ENCODE results near the gene OR4D6.

OR4D6 gene

DNA sequence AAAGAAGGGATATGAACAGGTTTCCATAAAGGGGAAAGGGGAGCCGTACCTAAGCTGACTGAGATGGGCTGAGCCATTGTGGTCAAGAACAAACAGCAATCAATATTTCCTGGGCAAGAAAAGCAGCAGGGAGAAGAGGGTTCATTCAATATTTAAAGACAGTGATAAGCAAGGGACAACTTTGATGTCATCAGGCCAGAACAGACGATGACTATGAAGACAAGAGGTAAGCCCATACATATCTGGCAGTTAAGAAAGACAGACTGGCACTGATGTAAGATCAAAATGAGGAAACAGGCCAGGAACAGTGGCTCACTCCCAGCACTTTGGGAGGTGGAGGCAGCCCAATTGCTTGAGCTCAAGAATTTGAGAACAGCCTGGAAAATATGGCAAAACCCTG is 32.9 kb upstream of the OR4D6 start:
- no peak overlapping the region for H3K4me3 ChIP-seq (ENCODE audit: low read depth, low read length)
- DNase-seq = no peak
- no peaks in the 10 kb centered on the region for H3K27me3 ChIP-seq
- H3K4me1 ChIP-seq = no peaks in the 10 kb centered on the region
- H3K36me3 ChIP-seq = no peaks in the 10 kb centered on the region
- TF ChIP-seq, protein P1, sequence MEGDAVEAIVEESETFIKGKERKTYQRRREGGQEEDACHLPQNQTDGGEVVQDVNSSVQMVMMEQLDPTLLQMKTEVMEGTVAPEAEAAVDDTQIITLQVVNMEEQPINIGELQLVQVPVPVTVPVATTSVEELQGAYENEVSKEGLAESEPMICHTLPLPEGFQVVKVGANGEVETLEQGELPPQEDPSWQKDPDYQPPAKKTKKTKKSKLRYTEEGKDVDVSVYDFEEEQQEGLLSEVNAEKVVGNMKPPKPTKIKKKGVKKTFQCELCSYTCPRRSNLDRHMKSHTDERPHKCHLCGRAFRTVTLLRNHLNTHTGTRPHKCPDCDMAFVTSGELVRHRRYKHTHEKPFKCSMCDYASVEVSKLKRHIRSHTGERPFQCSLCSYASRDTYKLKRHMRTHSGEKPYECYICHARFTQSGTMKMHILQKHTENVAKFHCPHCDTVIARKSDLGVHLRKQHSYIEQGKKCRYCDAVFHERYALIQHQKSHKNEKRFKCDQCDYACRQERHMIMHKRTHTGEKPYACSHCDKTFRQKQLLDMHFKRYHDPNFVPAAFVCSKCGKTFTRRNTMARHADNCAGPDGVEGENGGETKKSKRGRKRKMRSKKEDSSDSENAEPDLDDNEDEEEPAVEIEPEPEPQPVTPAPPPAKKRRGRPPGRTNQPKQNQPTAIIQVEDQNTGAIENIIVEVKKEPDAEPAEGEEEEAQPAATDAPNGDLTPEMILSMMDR (IDR thresholded peaks at IDR 0.05; ENCODE audit: low read depth, low read length) = no peak
- H3K9me3 ChIP-seq = no peaks in the 10 kb centered on the region

DNA sequence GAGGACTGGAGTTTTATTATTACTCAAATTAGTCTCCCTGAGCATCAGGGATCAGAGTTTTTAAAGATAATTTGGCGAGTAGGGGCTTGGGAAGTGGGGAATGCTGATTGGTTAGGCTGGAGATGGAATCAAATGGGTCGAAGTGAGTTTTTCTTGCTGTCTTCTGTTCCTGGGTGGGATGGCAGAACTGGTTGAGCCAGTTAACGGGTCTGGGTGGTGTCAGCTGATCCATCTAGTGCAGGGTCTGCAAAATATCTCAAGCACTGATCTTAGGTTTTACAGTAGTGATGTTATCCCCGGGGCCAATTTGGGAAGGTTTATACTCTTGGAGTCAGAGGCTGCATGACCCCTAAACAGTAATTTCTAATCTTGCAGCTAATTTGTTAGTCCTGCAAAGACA is 31.6 kb upstream of the OR4D6 start:
- TF ChIP-seq, protein P1 (IDR thresholded peaks at IDR 0.05; ENCODE audit: low read depth, low read length) = no peak

DNA sequence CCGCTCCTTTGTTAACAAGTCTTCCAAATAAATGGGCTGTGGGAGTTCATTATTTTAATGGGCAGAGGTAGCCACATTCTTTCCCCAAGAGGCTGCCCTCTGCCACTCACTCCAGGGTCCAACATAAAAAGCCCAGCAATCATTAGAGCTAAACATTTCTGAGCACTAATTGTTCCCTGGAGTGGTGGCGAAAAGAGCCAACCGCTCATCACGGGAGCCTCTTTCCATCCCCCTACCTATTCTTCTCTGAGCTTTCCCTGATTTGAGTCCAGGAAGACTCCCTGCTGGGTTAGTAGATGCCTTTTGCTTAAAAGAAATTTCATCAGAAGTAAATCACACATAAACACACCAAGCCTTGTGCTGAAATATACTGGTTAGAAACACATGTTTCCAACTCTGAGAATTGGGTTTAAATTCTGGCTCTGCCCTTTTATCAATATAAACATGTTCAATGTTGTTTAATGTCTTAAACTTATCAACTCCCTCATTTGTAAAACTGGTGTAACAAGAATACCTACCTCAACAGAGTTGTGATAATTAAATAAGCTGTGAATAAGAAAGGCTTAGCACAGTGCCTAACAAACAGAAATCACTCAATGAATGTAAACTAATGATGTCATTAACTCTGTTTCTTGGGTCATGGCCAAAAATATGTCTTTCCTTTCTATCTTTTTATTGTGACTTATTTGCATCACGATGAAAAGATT is 30.2 kb upstream of the OR4D6 start, which contains the start of gene OR5A2:
OR5A2 (minus strand) TSS at position 53 of the 707 bp plus-strand sequence. CDS start 3,460 bp downstream, outside the sequence.
- no peaks in the 10 kb centered on the region for H3K4me1 ChIP-seq

More for the DNA sequence above, 31.6 kb upstream of the OR4D6 start:
- H3K36me3 ChIP-seq = no peaks in the 10 kb centered on the region
- H3K4me3 ChIP-seq (ENCODE audit: low read depth, low read length) = no peak overlapping the region
- H3K4me1 ChIP-seq = no peaks in the 10 kb centered on the region
- H3K9me3 ChIP-seq = no peaks in the 10 kb centered on the region
- DNase-seq = no peak
- H3K27me3 ChIP-seq = no peaks in the 10 kb centered on the region

DNA sequence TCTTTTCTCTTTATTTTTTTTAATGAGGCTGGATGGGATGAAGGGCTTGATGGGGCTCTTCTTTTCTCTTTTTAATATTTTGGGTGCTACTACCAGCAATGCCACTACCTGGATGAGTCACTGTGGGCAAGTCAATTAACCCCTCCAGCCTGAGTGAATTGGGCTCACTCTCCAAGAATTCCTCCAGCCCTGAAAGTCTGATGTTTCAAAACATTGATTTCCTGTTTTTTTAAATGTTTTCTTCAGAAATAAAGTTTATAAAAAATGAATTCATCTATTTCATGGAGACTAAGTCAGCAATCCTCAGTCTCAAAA is 29.7 kb upstream of the OR4D6 start:
- no peaks in the 10 kb centered on the region for H3K36me3 ChIP-seq
- no peak overlapping the region for H3K4me3 ChIP-seq (ENCODE audit: low read depth, low read length)
- no peaks in the 10 kb centered on the region for H3K27me3 ChIP-seq
- no peak for DNase-seq
- TF ChIP-seq, protein P1 (IDR thresholded peaks at IDR 0.05; ENCODE audit: low read depth, low read length) = no peak
- no peaks in the 10 kb centered on the region for H3K4me1 ChIP-seq
- H3K9me3 ChIP-seq = no peaks in the 10 kb centered on the region

More for the DNA sequence above, 30.2 kb upstream of the OR4D6 start, which contains the start of gene OR5A2:
- H3K27me3 ChIP-seq = no peaks in the 10 kb centered on the region
- no peak for DNase-seq
- H3K9me3 ChIP-seq = no peaks in the 10 kb centered on the region
- H3K4me3 ChIP-seq (ENCODE audit: low read depth, low read length) = no peak within 1 kb of the TSS
- no peaks in the 10 kb centered on the region for H3K36me3 ChIP-seq
- TF ChIP-seq, protein P1 (IDR thresholded peaks at IDR 0.05; ENCODE audit: low read depth, low read length) = no peak

DNA sequence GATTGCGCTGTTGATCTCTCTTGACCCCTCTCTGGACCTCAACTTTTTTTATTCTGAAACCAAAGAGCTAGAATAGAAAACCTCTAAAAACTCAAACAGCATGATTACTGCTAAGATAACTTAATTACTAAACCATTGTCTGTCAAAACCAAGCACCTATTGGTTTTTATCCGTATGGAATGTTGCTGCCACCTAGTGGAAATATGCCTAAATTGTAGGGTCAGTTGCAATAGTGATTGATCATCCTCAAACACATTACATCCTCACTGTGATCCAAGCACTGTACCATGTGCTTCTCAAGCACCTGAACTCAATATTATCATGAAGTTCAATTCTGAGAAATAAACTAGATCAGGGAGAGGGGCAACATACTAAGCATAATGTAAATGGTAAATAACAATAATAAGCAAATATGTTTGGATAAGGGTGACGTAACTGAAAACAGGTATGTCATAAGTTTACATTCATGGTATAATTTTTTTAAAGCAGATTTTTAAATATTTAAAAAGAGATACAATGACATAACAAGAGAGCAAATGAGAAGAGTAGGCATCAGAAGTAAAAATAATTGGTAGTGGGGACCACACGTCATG is 26.7 kb upstream of the OR4D6 start:
- Histone ChIP-seq H3K9me3 (no peaks in the 10 kb centered on the region), H3K4me3 (ENCODE audit: low read depth, low read length) (no peak overlapping the region), H3K27me3 (no peaks in the 10 kb centered on the region), H3K4me1 (no peaks in the 10 kb centered on the region), H3K36me3 (no peaks in the 10 kb centered on the region)
- TF ChIP-seq, protein P1 (IDR thresholded peaks at IDR 0.05; ENCODE audit: low read depth, low read length) = peak; percentile 62
- peak; percentile 13 for DNase-seq

DNA sequence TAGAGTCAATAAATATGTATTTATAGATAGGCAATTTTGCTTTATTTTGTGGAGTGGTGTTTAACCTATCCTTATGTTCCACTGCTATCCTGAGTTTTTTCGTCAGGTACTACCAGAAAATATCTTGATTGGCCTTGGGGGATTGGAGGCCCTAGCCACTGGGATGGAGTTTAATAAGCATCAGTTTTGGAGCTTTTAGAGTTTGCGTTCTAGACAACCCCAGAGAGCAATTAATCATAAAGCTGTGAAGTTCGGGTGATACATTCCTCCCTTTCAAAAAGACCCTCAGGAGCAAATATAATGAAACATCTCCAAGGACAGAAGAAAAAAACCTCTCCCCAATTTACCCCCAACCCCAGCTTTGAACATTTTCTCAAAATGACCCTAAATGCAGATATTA is 20.6 kb upstream of the OR4D6 start, which contains the start of gene OR5A1:
OR5A1 (plus strand) TSS at position 301 of the 400 bp plus-strand sequence. CDS start 6,700 bp downstream, outside the sequence.
- TF ChIP-seq, protein P1 (IDR thresholded peaks at IDR 0.05; ENCODE audit: low read depth, low read length) = no peak
- Histone ChIP-seq H3K4me3 (ENCODE audit: low read depth, low read length) (no peak within 1 kb of the TSS), H3K4me1 (no peaks in the 10 kb centered on the region), H3K9me3 (no peaks in the 10 kb centered on the region), H3K27me3 (no peaks in the 10 kb centered on the region), H3K36me3 (no peaks in the 10 kb centered on the region)
- no peak for DNase-seq

All from BE2C (cell line).